D721Med (cell line): ENCODE results near the gene KREMEN2.
A peak's percentile ranks its signal among the peaks of the same experiment; 100 is the strongest.

Experiments used
- DNase-seq: peaks from one replicate; pipeline ENCODE4 v3.0.0; 2011; ENCODE audit warnings: low spot score; ENCODE audit not compliant: insufficient read length
- FAIRE-seq: peaks from 2 replicates; lab custom pipeline; 2011; peaks lifted over from hg19 to GRCh38; lab: Jason Lieb, UNC
- CTCF ChIP-seq: IDR thresholded peaks from 2 replicates; pipeline ENCODE4 v1.5.1; 2012; ENCODE audit warnings: mild to moderate bottlenecking, control low read depth; ENCODE audit not compliant: insufficient read depth; ENCODE audit errors: missing control alignments

KREMEN2 gene

GRCh38 chr16:2981899-2982250, 17.8 kb downstream of the KREMEN2 start:
- TF ChIP-seq CTCF: no peak
- FAIRE-seq (no peak), DNase-seq (no peak)

GRCh38 chr16:2982402-2982801, 18.3 kb downstream of the KREMEN2 start:
- DNase-seq: no peak
- no peak for FAIRE-seq
- TF ChIP-seq CTCF: no peak

GRCh38 chr16:2983706-2984136, 19.6 kb downstream of the KREMEN2 start:
- DNase-seq (peak; percentile 92), FAIRE-seq (no peak)
- peak; percentile 68 for TF ChIP-seq CTCF

GRCh38 chr16:2985462-2985861, 21.4 kb downstream of the KREMEN2 start:
- TF ChIP-seq CTCF: no peak
- DNase-seq (no peak), FAIRE-seq (no peak)

GRCh38 chr16:2985893-2986355, 21.8 kb downstream of the KREMEN2 start:
- DNase-seq (no peak), FAIRE-seq (no peak)
- no peak for TF ChIP-seq CTCF

- no peak for FAIRE-seq
- DNase-seq: no peak
- no peak for TF ChIP-seq CTCF
These were observed 22.6 kb downstream of the KREMEN2 start for GRCh38 chr16:2986623-2987188.

- no peak for TF ChIP-seq CTCF
- FAIRE-seq (no peak), DNase-seq (no peak)
These were observed 23.2 kb downstream of the KREMEN2 start for GRCh38 chr16:2987286-2987685.
